ENCODE measurements around the gene CTRB2. TPM values are rescaled to one million over a fixed set of nuclear protein-coding genes. Genes with fewer than 3 reads are reported as not detected.

CTRB2 gene
- total and polyA plus RNA-seq, 10 donors, result 0.58 to 11.8 (median 1.5) TPM; not detected in 1

GRCh38 chr16:75248536-75249380 is 41.8 kb upstream of the CTRB2 start:
- peak overlapping the region in 7 of 8 donors; percentile 21 to 74 (median 56) for H3K4me3 ChIP-seq
- TF ChIP-seq, protein P1, sequence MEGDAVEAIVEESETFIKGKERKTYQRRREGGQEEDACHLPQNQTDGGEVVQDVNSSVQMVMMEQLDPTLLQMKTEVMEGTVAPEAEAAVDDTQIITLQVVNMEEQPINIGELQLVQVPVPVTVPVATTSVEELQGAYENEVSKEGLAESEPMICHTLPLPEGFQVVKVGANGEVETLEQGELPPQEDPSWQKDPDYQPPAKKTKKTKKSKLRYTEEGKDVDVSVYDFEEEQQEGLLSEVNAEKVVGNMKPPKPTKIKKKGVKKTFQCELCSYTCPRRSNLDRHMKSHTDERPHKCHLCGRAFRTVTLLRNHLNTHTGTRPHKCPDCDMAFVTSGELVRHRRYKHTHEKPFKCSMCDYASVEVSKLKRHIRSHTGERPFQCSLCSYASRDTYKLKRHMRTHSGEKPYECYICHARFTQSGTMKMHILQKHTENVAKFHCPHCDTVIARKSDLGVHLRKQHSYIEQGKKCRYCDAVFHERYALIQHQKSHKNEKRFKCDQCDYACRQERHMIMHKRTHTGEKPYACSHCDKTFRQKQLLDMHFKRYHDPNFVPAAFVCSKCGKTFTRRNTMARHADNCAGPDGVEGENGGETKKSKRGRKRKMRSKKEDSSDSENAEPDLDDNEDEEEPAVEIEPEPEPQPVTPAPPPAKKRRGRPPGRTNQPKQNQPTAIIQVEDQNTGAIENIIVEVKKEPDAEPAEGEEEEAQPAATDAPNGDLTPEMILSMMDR (IDR thresholded peaks at IDR 0.05 in 8 of 11, conservative IDR thresholded peaks at IDR 0.05 in 3 of 11), result no peak
- TF ChIP-seq POLR2AphosphoS5 (IDR thresholded peaks at IDR 0.05) (no peak), POLR2A (IDR thresholded peaks at IDR 0.05) (no peak)
- no peaks in the 10 kb centered on the region for H3K9me3 ChIP-seq
- 59 to 76% (median 63%) methylated on average over 17 of the region's 17 CpGs for WGBS, 5 donors
- DNase-seq, result no peak
- H3K4me1 ChIP-seq, result peaks cover 46 to 99% (median 89%) of the 10 kb centered on the region in 6 donors
- no peaks in the 10 kb centered on the region for H3K36me3 ChIP-seq
- H3K27ac ChIP-seq, result peak overlapping the region; percentile 19 to 91 (median 88)
- intact Hi-C loops (cut with DNase I; ENCODE audit: low total_unique reads), result no loop called here
- H3K27me3 ChIP-seq (replicated peaks in 1 of 7), result peaks cover 0 to 96% (median 36%) of the 10 kb centered on the region in 7 donors

GRCh38 chr16:75248142-75248535 is 41.2 kb upstream of the CTRB2 start:
- TF ChIP-seq, protein P1 (IDR thresholded peaks at IDR 0.05 in 8 of 11, conservative IDR thresholded peaks at IDR 0.05 in 3 of 11), result no peak
- no peak for TF ChIP-seq POLR2A (IDR thresholded peaks at IDR 0.05)
- TF ChIP-seq POLR2AphosphoS5 (IDR thresholded peaks at IDR 0.05), result no peak
- Histone ChIP-seq H3K27ac (peak overlapping the region; percentile 19 to 91 (median 84)), H3K4me1 (peaks cover 44 to 99% (median 87%) of the 10 kb centered on the region in 6 donors), H3K9me3 (no peaks in the 10 kb centered on the region), H3K27me3 (replicated peaks in 1 of 7) (peaks cover 0 to 93% (median 30%) of the 10 kb centered on the region in 7 donors), H3K36me3 (peaks cover 0 to under 1% (median 0%) of the 10 kb centered on the region in 6 donors), H3K4me3 (peak overlapping the region in 3 of 8 donors; percentile 56 to 74 (median 61))
- no peak for DNase-seq
- WGBS, 5 donors, result 39 to 56% (median 50%) methylated on average over 13 of the region's 13 CpGs
- intact Hi-C loops (cut with DNase I; ENCODE audit: low total_unique reads), result no loop called here

- 54 to 82% (median 71%) methylated on average over 11 to 13 of the region's 13 CpGs for WGBS, 5 donors
- H3K4me3 ChIP-seq, result no peak overlapping the region
- peak overlapping the region in 7 of 8 donors; percentile 79 to 91 (median 86) for H3K27ac ChIP-seq
- H3K9me3 ChIP-seq, result no peaks in the 10 kb centered on the region
- intact Hi-C loops (cut with DNase I; ENCODE audit: low total_unique reads), result no loop called here
- H3K36me3 ChIP-seq, result peaks cover 0 to 9% (median 1%) of the 10 kb centered on the region in 6 donors
- no peak for DNase-seq
- peak in 2 of 3 donors; percentile 28 to 29 for TF ChIP-seq POLR2AphosphoS5 (IDR thresholded peaks at IDR 0.05)
- TF ChIP-seq, protein P1 (IDR thresholded peaks at IDR 0.05 in 8 of 11, conservative IDR thresholded peaks at IDR 0.05 in 3 of 11), result no peak
- H3K4me1 ChIP-seq, result peaks cover 35 to 96% (median 81%) of the 10 kb centered on the region in 6 donors
- H3K27me3 ChIP-seq (replicated peaks in 1 of 7), result peaks cover 0 to 90% (median 26%) of the 10 kb centered on the region in 7 donors
Observed at GRCh38 chr16:75247249-75247648, 40.3 kb upstream of the CTRB2 start.

Data from spleen (tissue), 11 donors.